HCT116 (cell line): ENCODE measurements around the gene COBL. TPM values are rescaled to one million over a fixed set of nuclear protein-coding genes. Genes with fewer than 3 reads are reported as not detected.

ENCODE experiments used
- ATAC-seq: fragments of 200-7000 bp; cut with Tn5 transposase; 2 replicates; pipeline ENCODE4 v1.9.1; 2020; ENCODE audit warnings: mild to moderate bottlenecking, moderate library complexity
- BruUV-seq: library from RNA; stranded (reverse); fragments of 400-500 nt; replicated peaks from 2 replicates; lab custom pipeline; 2021; lab: Mats Ljungman, UMichigan
- CTCF ChIA-PET: fragments of 300-600 bp; sonication (Branson Sonifier 250); formaldehyde crosslinking; loops from one replicate; lab custom pipeline; 2021; ENCODE audit warnings: antibody characterized with exemption; lab: Charles Lee
- POLR2A ChIA-PET: fragments of 300-600, 350-600 bp; sonication (Branson Sonifier 250); formaldehyde crosslinking; loops from one replicate; lab custom pipeline; 2021; ENCODE audit warnings: antibody characterized with exemption; lab: Charles Lee
- RAD21 ChIA-PET, 2 experiments: fragments of 300-600 bp; sonication (Branson Sonifier 250); formaldehyde crosslinking; loops; one replicate each; lab custom pipeline; 2023; ENCODE audit warnings: low total read pairs in 2 of 2; ENCODE audit not compliant: uncharacterized antibody in 2 of 2, unreplicated experiment in 2 of 2, low non-redundant PET in 1 of 2; lab: Charles Lee
- DNase-seq: peaks from one replicate; pipeline ENCODE4 v3.0.0-alpha.2; 2010; ENCODE audit warnings: low read depth, low spot score
- H2AFZ ChIP-seq: fragments of 200-600 bp; shearing (Covaris generic), sonication (generic); 2 replicates; pipeline ENCODE4 v1.6.1; 2017; ENCODE audit warnings: low read depth, mixed run types, mixed read lengths, antibody characterized with exemption, low read length; ENCODE audit not compliant: poor library complexity, severe bottlenecking
- H3K27ac ChIP-seq: 2 replicates; pipeline ENCODE4 v1.5.1; 2012; ENCODE audit warnings: low read depth, low read length
- H3K27me3 ChIP-seq: fragments of 200-600 bp; sonication (generic); 2 replicates; pipeline ENCODE4 v1.6.1; 2016; ENCODE audit warnings: mixed run types, low read length, mixed read lengths; ENCODE audit not compliant: insufficient read depth
- H3K36me3 ChIP-seq, 2 experiments: fragments of 200-500 bp in 1 of 2; fragments of 200-600 bp in 1 of 2; sonication (Bioruptor generic) in 1 of 2; sonication (generic) in 1 of 2; 2 replicates each; pipeline versions ENCODE4 v1.5.1 to v1.6.1; 2014 to 2016; ENCODE audit warnings: low read length in 2 of 2, inconsistent platforms in 1 of 2, mixed read lengths in 1 of 2, mixed run types in 1 of 2; ENCODE audit not compliant: insufficient read depth in 2 of 2, control insufficient read depth in 1 of 2
- H3K4me1 ChIP-seq, 2 experiments: fragments of 200-600 bp in 1 of 2; sonication (generic) in 1 of 2; 2 replicates each; pipeline versions ENCODE4 v1.5.1 to v1.6.1; 2012 to 2017; ENCODE audit warnings: low read length in 2 of 2, inconsistent platforms in 1 of 2, mild to moderate bottlenecking in 1 of 2, mixed read lengths in 1 of 2, mixed run types in 1 of 2, moderate library complexity in 1 of 2; ENCODE audit not compliant: insufficient read depth in 2 of 2, control insufficient read depth in 1 of 2
- H3K4me2 ChIP-seq: fragments of 200-600 bp; sonication (generic); 2 replicates; pipeline ENCODE4 v1.6.1; 2017; ENCODE audit warnings: mixed run types, low read length, mixed read lengths
- H3K4me3 ChIP-seq, 2 experiments: fragments of 200-600 bp in 1 of 2; sonication (generic) in 1 of 2; replicated peaks in 1 of 2; 2 replicates each; pipeline ENCODE4 v1.5.1; 2011 to 2016; ENCODE audit warnings: low read length in 2 of 2, control low read depth in 1 of 2, low read depth in 1 of 2, mild to moderate bottlenecking in 1 of 2, mixed read lengths in 1 of 2, mixed run types in 1 of 2
- H3K79me2 ChIP-seq: fragments of 200-600 bp; sonication (generic); 2 replicates; pipeline ENCODE4 v1.6.1; 2017; ENCODE audit warnings: mild to moderate bottlenecking, mixed run types, low read length, moderate library complexity, mixed read lengths; ENCODE audit not compliant: insufficient read depth
- H3K9ac ChIP-seq: fragments of 200-600 bp; sonication (generic); 2 replicates; pipeline ENCODE4 v1.6.1; 2016; ENCODE audit warnings: low read length, mixed read lengths
- H3K9me2 ChIP-seq: fragments of 200-600 bp; sonication (generic), shearing (Covaris generic); 2 replicates; pipeline ENCODE4 v1.6.1; 2017; ENCODE audit warnings: mixed run types, mild to moderate bottlenecking, moderate library complexity; ENCODE audit not compliant: insufficient read depth
- H3K9me3 ChIP-seq, 2 experiments: fragments of 200-500 bp in 1 of 2; fragments of 200-600 bp in 1 of 2; sonication (Bioruptor generic) in 1 of 2; sonication (generic) in 1 of 2; 2 replicates each; pipeline ENCODE4 v1.6.1; 2014 to 2017; ENCODE audit warnings: low read length in 2 of 2, mixed read lengths in 2 of 2, inconsistent platforms in 1 of 2, low read depth in 1 of 2, mild to moderate bottlenecking in 1 of 2, mixed run types in 1 of 2, moderate library complexity in 1 of 2; ENCODE audit not compliant: control insufficient read depth in 1 of 2, insufficient read depth in 1 of 2
- H4K20me1 ChIP-seq: fragments of 200-600 bp; sonication (generic), shearing (Covaris generic); 2 replicates; pipeline ENCODE4 v1.6.1; 2017; ENCODE audit warnings: mixed run types, mild to moderate bottlenecking, moderate library complexity; ENCODE audit not compliant: insufficient read depth
- CBX3 ChIP-seq: IDR thresholded peaks from 2 replicates; pipeline ENCODE4 v1.6.1; 2012; ENCODE audit warnings: low read depth
- CEBPB ChIP-seq: IDR thresholded peaks from 2 replicates; pipeline ENCODE4 v1.6.1; 2012; ENCODE audit warnings: low read depth
- ELF1 ChIP-seq: IDR thresholded peaks from 2 replicates; pipeline ENCODE4 v1.6.1; 2012; ENCODE audit warnings: low read depth, borderline replicate concordance
- EZH2 ChIP-seq: fragments of 200-600 bp; sonication (generic); IDR thresholded peaks from 2 replicates; pipeline ENCODE4 v1.6.1; 2017; ENCODE audit warnings: antibody characterized with exemption, mixed run types
- EZH2phosphoT487 ChIP-seq: fragments of 200-600 bp; IDR thresholded peaks from 2 replicates; pipeline ENCODE4 v1.6.1; 2018; ENCODE audit warnings: antibody characterized with exemption, borderline replicate concordance
- FOSL1 ChIP-seq: IDR thresholded peaks from 2 replicates; pipeline ENCODE4 v1.6.1; 2012; ENCODE audit warnings: low read depth
- POLR2A ChIP-seq: IDR thresholded peaks from 2 replicates; pipeline ENCODE4 v1.7.0; 2011; ENCODE audit warnings: borderline replicate concordance; ENCODE audit not compliant: insufficient read depth, insufficient read length; ENCODE audit errors: extremely low read depth
- POLR2AphosphoS5 ChIP-seq: IDR thresholded peaks from 2 replicates; pipeline ENCODE4 v1.6.1; 2011; ENCODE audit warnings: mild to moderate bottlenecking, low read depth, low read length, moderate library complexity
- SP1 ChIP-seq: IDR thresholded peaks from 2 replicates; pipeline ENCODE4 v1.6.1; 2012; ENCODE audit warnings: low read depth
- YY1 ChIP-seq: IDR thresholded peaks from 2 replicates; pipeline ENCODE4 v1.6.1; 2011; ENCODE audit warnings: low read length, low read depth, moderate library complexity, mild to moderate bottlenecking; ENCODE audit not compliant: insufficient replicate concordance; ENCODE audit errors: extremely low read depth
- ZFX ChIP-seq: fragments of 450-650 bp; IDR thresholded peaks from 2 replicates; pipeline ENCODE4 v1.6.1; 2017
- intact Hi-C: fragments of 100-400 bp; cut with micrococcal nuclease; formaldehyde crosslinking; loops from 2 replicates; pipeline ENCODE4 v1.10.0; 2022
- total RNA-seq: library from RNA; stranded (reverse); gene quantifications from one replicate; pipeline ENCODE4 v1.2.1, GENCODE V29; 2021; ENCODE audit not compliant: unreplicated experiment
- TF ChIP-seq, protein P1 (sequence below): IDR thresholded peaks from 2 replicates; pipeline ENCODE4 v1.6.1; 2011; ENCODE audit warnings: mild to moderate bottlenecking, low read length, moderate library complexity; ENCODE audit not compliant: insufficient replicate concordance; ENCODE audit errors: extremely low read depth
- TF ChIP-seq, protein P2 (sequence below): IDR thresholded peaks from 2 replicates; pipeline ENCODE4 v1.6.1; 2012
- TF ChIP-seq, protein P3 (sequence below): IDR thresholded peaks from 2 replicates; pipeline ENCODE4 v1.6.1; 2012

Gene COBL
- total RNA-seq, 1 experiment from 2014 or later: 19.3 TPM

DNA sequence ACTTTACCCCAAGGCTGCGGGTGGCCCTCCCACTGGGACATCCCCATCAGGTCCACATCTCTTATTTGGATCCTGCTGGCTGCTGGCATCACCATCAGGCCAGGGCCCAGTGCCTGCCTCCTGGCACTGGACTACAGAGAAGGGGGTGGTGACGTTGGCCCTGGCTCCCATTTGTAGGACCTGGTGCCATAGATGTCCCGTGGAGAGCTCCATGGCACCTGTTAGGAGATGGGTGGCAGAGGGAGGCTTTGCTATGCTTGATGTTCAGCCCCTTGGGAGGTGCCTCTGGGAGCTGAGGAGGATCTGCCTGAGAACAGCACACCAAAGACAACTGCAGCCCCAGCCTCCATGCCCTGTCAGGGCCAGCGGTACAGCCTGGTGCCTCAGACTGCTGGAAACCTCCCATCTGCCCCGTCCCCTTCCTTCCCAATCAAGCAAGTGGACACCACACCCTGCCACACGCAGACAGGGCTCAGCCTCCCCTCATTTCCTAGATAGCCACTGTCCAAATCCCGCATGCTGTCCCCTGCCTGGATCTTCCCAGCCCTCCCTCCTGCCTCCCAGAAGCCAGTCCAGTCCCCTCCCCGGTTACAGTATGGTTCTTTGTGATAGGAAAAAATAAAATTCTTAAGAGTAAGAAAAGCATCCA, 303.9 kb downstream of the COBL start:
- no peak for ATAC-seq
- BruUV-seq: no TSS peak
- intact Hi-C loops: no loop called here
- no peak overlapping the region for H3K4me2 ChIP-seq
- TF ChIP-seq SP1 (no peak), POLR2A (no peak), CEBPB (no peak), FOSL1 (no peak), POLR2AphosphoS5 (no peak), YY1 (no peak), EZH2 (no peak), EZH2phosphoT487 (no peak), ELF1 (no peak), CBX3 (no peak), ZFX (no peak)
- TF ChIP-seq, protein P1, sequence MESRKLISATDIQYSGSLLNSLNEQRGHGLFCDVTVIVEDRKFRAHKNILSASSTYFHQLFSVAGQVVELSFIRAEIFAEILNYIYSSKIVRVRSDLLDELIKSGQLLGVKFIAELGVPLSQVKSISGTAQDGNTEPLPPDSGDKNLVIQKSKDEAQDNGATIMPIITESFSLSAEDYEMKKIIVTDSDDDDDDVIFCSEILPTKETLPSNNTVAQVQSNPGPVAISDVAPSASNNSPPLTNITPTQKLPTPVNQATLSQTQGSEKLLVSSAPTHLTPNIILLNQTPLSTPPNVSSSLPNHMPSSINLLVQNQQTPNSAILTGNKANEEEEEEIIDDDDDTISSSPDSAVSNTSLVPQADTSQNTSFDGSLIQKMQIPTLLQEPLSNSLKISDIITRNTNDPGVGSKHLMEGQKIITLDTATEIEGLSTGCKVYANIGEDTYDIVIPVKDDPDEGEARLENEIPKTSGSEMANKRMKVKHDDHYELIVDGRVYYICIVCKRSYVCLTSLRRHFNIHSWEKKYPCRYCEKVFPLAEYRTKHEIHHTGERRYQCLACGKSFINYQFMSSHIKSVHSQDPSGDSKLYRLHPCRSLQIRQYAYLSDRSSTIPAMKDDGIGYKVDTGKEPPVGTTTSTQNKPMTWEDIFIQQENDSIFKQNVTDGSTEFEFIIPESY: no peak
- TF ChIP-seq, protein P2, sequence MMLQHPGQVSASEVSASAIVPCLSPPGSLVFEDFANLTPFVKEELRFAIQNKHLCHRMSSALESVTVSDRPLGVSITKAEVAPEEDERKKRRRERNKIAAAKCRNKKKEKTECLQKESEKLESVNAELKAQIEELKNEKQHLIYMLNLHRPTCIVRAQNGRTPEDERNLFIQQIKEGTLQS: no peak
- TF ChIP-seq, protein P3, sequence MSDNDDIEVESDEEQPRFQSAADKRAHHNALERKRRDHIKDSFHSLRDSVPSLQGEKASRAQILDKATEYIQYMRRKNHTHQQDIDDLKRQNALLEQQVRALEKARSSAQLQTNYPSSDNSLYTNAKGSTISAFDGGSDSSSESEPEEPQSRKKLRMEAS: no peak
- ChIA-PET CTCF (no interaction called here), POLR2A (no interaction called here), RAD21 (no interaction called here)
- no peak overlapping the region for H3K4me3 ChIP-seq
- H3K36me3 ChIP-seq: no peaks in the 10 kb centered on the region
- no peaks in the 10 kb centered on the region for H4K20me1 ChIP-seq
- no peaks in the 10 kb centered on the region for H3K9me3 ChIP-seq
- H3K27ac ChIP-seq: no peak overlapping the region
- H2AFZ ChIP-seq: no peak overlapping the region
- H3K9me2 ChIP-seq: no peaks in the 10 kb centered on the region
- H3K27me3 ChIP-seq: no peaks in the 10 kb centered on the region
- H3K4me1 ChIP-seq: peaks cover 0 to 4% of the 10 kb centered on the region in 2 experiments; a peak in 1 of 4 replicates
- DNase-seq: no peak
- H3K9ac ChIP-seq: no peak overlapping the region
- no peaks in the 10 kb centered on the region for H3K79me2 ChIP-seq
